SU-DHL-6 (cell line): ENCODE measurements around the gene AHR.

Experiments
- H2AFZ ChIP-seq: fragments of 200-600 bp; sonication (generic); 2 replicates; pipeline ENCODE4 v1.6.1; 2014; ENCODE audit warnings: low read depth, mild to moderate bottlenecking, moderate library complexity, mixed read lengths, antibody characterized with exemption, low read length; ENCODE audit not compliant: severe bottlenecking
- H3F3A ChIP-seq: fragments of 200-600 bp; shearing (Covaris generic); 2 replicates; pipeline ENCODE4 v1.6.0; 2016; ENCODE audit warnings: antibody characterized with exemption, mild to moderate bottlenecking; ENCODE audit not compliant: insufficient read depth
- H3K27ac ChIP-seq: fragments of 200-600 bp; sonication (generic); 2 replicates; pipeline ENCODE4 v1.5.1; 2016; ENCODE audit warnings: low read depth, mild to moderate bottlenecking, low read length, moderate library complexity, mixed read lengths
- H3K27me3 ChIP-seq: fragments of 200-600 bp; sonication (generic), shearing (Covaris generic); 2 replicates; pipeline ENCODE4 v1.6.0; 2014; ENCODE audit warnings: mild to moderate bottlenecking, low read length
- H3K36me3 ChIP-seq: fragments of 200-600 bp; sonication (generic); 2 replicates; pipeline ENCODE4 v1.6.1; 2014; ENCODE audit warnings: mild to moderate bottlenecking, low read length, mixed read lengths
- H3K4me2 ChIP-seq: fragments of 300-600, 200-600 bp; shearing (Covaris generic), sonication (generic); 2 replicates; pipeline ENCODE4 v1.6.0; 2014; ENCODE audit warnings: low read length, low read depth, mild to moderate bottlenecking; ENCODE audit not compliant: poor library complexity, severe bottlenecking
- H3K4me3 ChIP-seq: fragments of 200-600 bp; sonication (generic); 2 replicates; pipeline ENCODE4 v1.5.1; 2014; ENCODE audit warnings: antibody characterized with exemption, low read length, mild to moderate bottlenecking, mixed read lengths; ENCODE audit not compliant: insufficient read depth, poor library complexity, severe bottlenecking
- H3K79me2 ChIP-seq: fragments of 200-600 bp; sonication (generic); 2 replicates; pipeline ENCODE4 v1.6.1; 2014; ENCODE audit warnings: mild to moderate bottlenecking, low read length, moderate library complexity; ENCODE audit not compliant: insufficient read depth
- H3K9ac ChIP-seq: fragments of 200-600 bp; sonication (generic); 2 replicates; pipeline ENCODE4 v1.7.0; 2014; ENCODE audit warnings: mild to moderate bottlenecking, low read length
- H3K9me2 ChIP-seq: fragments of 200-600 bp; sonication (generic); replicated peaks from 2 replicates; pipeline ENCODE4 v1.6.1; 2014; ENCODE audit warnings: low read length; ENCODE audit not compliant: insufficient read depth
- H3K9me3 ChIP-seq: fragments of 200-600 bp; sonication (generic); 2 replicates; pipeline ENCODE4 v1.6.1; 2014; ENCODE audit warnings: low read length, mixed read lengths; ENCODE audit not compliant: insufficient read depth
- H4K20me1 ChIP-seq: fragments of 200-600 bp; sonication (generic); 2 replicates; pipeline ENCODE4 v1.6.1; 2014; ENCODE audit warnings: low read depth, mild to moderate bottlenecking, antibody characterized with exemption, low read length, moderate library complexity, mixed read lengths
- CTCF ChIP-seq: fragments of 200-600 bp; sonication (generic); IDR thresholded peaks from one replicate; pipeline ENCODE4 v1.5.1; 2017; ENCODE audit warnings: antibody characterized with exemption, mild to moderate bottlenecking, low read length, moderate library complexity; ENCODE audit not compliant: insufficient read depth, poor library complexity, severe bottlenecking
- EZH2phosphoT487 ChIP-seq: fragments of 200-600 bp; sonication (generic), shearing (Covaris generic); conservative IDR thresholded peaks from 2 replicates; pipeline ENCODE4 v1.6.1; 2018; ENCODE audit warnings: mild to moderate bottlenecking, antibody characterized with exemption, low read length, moderate library complexity, mixed read lengths

AHR gene

DNA sequence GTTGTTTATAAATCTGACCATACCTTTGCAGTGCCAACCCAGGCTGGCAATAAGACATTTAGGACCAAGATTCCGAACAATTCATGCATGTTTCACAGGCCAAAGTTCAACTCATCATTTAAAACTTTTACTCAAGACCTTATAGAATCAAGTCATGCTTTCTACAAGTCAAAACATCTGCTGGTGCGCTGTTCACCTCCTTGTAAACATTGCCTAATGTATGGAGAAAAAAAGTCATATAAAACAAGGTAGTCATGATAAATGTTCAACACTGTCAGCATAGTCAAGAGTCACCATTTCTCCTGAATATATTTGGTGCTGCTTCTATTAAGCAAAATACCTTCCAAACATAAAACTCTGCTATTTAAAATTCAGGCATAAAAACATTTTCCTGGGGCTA is 42.1 kb upstream of the AHR start:
- no peak overlapping the region for H2AFZ ChIP-seq
- H3K27me3 ChIP-seq: no peaks in the 10 kb centered on the region
- TF ChIP-seq EZH2phosphoT487: no peak
- TF ChIP-seq CTCF: no peak
- H3K36me3 ChIP-seq: no peaks in the 10 kb centered on the region
- H3K9ac ChIP-seq: no peak overlapping the region
- H3K9me3 ChIP-seq: no peaks in the 10 kb centered on the region
- H3K9me2 ChIP-seq: no peaks in the 10 kb centered on the region
- H3K79me2 ChIP-seq: no peaks in the 10 kb centered on the region
- H3K4me2 ChIP-seq: no peak overlapping the region
- H3F3A ChIP-seq: no peaks in the 10 kb centered on the region
- no peak overlapping the region for H3K27ac ChIP-seq
- no peaks in the 10 kb centered on the region for H4K20me1 ChIP-seq
- H3K4me3 ChIP-seq: no peak overlapping the region

DNA sequence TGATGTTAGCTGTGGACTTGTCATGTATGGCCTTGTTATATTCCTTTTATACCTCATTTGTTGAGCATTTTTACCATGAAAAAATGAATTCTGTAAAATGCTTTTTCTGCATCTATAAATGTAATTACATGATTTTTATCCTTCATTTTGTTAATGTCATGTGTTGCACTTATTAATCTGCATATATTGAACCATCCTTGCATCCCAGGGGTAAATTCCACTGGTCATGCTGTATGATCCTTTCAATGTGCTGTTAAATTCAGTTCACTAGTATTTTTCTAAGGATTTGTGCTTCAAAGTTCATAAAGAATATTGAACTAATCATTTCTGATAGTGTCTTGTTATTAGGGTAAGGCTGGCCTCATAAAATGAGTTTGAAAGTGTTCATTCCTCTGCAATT is 31.9 kb upstream of the AHR start:
- Histone ChIP-seq H2AFZ (no peak overlapping the region), H3K27ac (no peak overlapping the region), H3K36me3 (peaks cover 7% of the 10 kb centered on the region; the same call in 1 of the 2 replicates), H3K79me2 (no peaks in the 10 kb centered on the region), H4K20me1 (no peaks in the 10 kb centered on the region), H3K9me3 (peaks cover 32% of the 10 kb centered on the region; the same call in 1 of the 2 replicates), H3K4me3 (no peak overlapping the region), H3F3A (no peaks in the 10 kb centered on the region), H3K9ac (no peak overlapping the region), H3K9me2 (no peaks in the 10 kb centered on the region), H3K27me3 (no peaks in the 10 kb centered on the region), H3K4me2 (no peak overlapping the region)
- TF ChIP-seq EZH2phosphoT487 (no peak), CTCF (no peak)

- Histone ChIP-seq H3K9me3 (peaks cover 32% of the 10 kb centered on the region; the same call in 1 of the 2 replicates), H2AFZ (no peak overlapping the region), H3K9me2 (no peaks in the 10 kb centered on the region), H3K27me3 (no peaks in the 10 kb centered on the region), H3K4me3 (no peak overlapping the region), H3F3A (no peaks in the 10 kb centered on the region), H3K79me2 (no peaks in the 10 kb centered on the region), H3K4me2 (no peak overlapping the region), H3K36me3 (peaks cover 7% of the 10 kb centered on the region; the same call in 1 of the 2 replicates), H4K20me1 (no peaks in the 10 kb centered on the region), H3K27ac (no peak overlapping the region), H3K9ac (no peak overlapping the region)
- TF ChIP-seq CTCF: no peak
- no peak for TF ChIP-seq EZH2phosphoT487
These were observed 28.9 kb upstream of the AHR start for GRCh38 chr7:17269341-17270221.
